Left forelimb (tissue), 1 donor: ENCODE results near the gene GOLGA6C.
"Not testable (repeated sequence)": the region's sequence is repeated elsewhere in the genome, so short reads cannot be mapped to it uniquely, and the experiment has no call there.

ENCODE experiments used
- DNase-seq: peaks from one replicate; pipeline ENCODE4 v3.0.0-alpha.2; 2018; ENCODE audit warnings: low spot score

The GOLGA6C gene

DNA sequence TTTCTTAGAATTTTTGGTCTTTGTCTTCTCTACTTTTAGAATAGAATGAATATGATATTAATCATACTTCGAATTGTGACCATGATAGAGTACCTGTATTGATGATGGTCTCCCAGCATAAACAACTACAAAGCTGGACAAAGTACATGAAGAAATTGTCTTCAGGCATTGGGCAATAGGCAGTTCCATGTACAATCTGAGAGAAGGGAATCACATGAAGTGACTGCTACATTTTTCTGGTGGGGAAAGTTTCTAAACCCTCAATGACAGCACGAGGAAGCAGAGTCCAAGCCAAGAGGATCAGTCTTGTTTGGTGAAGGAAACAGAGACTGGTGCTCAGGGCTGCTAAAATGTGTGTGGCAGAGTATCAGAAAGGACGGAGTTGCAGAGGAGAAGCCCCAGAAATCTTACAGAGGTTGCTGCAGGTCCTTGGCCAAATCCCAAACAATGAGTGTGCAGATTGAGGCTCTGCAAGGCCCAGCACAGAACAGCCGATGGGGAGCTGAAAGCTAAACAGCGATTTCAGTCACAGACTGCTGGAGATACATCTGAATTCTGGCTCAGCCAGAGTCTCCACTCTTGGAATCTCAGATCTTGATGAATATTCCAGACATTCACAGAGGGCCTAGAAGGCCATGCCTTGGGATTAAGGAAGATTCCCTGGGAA, 61.2 kb downstream of the GOLGA6C start:
- not testable (repeated sequence) for DNase-seq
